T-helper 1 cell treated with Interleukin-12 subunit alpha and Interleukin-12 subunit beta and Interleukin-4 antibody, amounts not matched to agents 30 μg/mL and 1 μg/mL, for 36 hours (primary cell): ENCODE measurements around the gene COX19.
"Not testable (repeated sequence)": the region's sequence is repeated elsewhere in the genome, so short reads cannot be mapped to it uniquely, and the experiment has no call there.

Experiments
- H3K27ac Mint-ChIP-seq: one replicate; pipeline ENCODE4 v1.8.0; 2021; ENCODE audit warnings: mild to moderate bottlenecking, mixed read lengths
- H3K27me3 Mint-ChIP-seq: one replicate; pipeline ENCODE4 v1.8.0; 2021; ENCODE audit warnings: low read depth, mixed read lengths
- H3K36me3 Mint-ChIP-seq: one replicate; pipeline ENCODE4 v1.8.0; 2021; ENCODE audit warnings: low read depth, mixed read lengths
- H3K4me1 Mint-ChIP-seq: one replicate; pipeline ENCODE4 v1.8.0; 2021; ENCODE audit warnings: low read depth, mixed read lengths
- H3K4me3 Mint-ChIP-seq: one replicate; pipeline ENCODE4 v1.8.0; 2021; ENCODE audit warnings: mild to moderate bottlenecking, moderate library complexity, mixed read lengths
- H3K9me3 Mint-ChIP-seq: one replicate; pipeline ENCODE4 v1.8.0; 2021; ENCODE audit warnings: mixed read lengths

COX19 gene

DNA sequence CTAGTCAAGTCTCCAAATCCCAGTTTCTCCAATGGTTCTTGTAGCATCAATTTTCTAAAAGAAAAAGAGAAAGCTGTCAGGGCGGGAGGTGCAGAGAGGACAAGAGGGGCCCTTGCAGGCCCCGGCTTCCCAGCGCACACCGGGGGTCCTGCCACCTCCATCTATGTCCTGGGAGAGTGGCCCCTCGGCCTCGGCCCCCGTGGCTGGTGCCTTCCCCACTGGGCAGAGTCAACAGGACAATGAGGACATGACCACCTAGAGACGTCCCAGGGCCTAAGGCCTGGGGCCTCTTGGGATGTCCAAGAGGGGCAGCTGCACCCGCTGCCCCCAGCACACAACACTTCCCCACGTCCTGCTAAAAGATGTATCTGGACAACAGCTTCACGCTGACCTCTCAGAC is 5.9 kb downstream of the COX19 start:
- no peak overlapping the region for H3K4me3 Mint-ChIP-seq
- no peaks in the 10 kb centered on the region for H3K9me3 Mint-ChIP-seq
- H3K27me3 Mint-ChIP-seq: no peaks in the 10 kb centered on the region
- H3K4me1 Mint-ChIP-seq: peaks cover 20% of the 10 kb centered on the region
- H3K36me3 Mint-ChIP-seq: peaks cover 31% of the 10 kb centered on the region
- no peak overlapping the region for H3K27ac Mint-ChIP-seq

DNA sequence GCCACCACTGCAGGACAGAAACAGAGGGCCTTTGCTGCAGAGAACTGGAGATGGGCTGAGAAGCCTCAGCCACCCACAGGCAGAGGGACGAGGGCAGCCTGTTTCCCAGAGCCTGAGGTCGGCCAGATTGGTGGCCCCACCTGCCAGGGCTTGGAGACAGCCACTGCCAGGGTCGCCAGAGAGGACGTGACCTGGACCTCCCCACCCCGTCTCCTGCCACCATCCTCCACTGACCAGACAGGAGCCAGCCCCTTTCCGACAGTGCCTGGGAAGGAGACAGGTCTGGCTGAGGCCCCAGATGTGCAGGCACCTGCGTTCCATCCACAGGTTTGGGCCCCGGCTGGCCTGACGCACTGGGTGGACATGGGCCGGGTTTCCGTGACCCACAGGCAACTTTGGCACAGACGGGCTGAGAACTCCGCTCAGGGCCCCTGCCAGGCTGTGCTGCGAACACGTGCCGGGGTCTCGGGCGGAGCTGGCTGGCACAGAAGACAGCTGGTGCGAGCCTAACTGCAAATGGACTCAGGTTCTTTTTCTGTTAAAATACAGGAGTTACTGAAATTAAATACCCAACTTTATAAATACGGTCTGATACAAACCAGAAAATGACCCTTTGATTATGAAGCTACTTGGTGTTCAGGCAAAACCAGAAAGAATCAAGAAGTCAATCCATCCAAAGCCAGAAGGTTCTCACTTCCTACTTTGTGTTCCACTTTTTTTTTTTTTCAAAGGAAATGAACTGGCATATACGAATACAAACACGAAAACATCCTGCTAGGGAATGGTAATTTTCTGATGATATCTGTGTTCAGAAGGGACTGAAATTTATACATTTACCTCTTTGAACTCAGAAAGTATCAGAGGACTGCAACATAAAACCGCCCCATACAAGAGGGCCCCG is 6.9 kb downstream of the COX19 start:
- Mint-ChIP-seq H3K4me1 (peaks cover 17% of the 10 kb centered on the region), H3K27ac (no peak overlapping the region), H3K9me3 (no peaks in the 10 kb centered on the region), H3K27me3 (peaks cover 3% of the 10 kb centered on the region), H3K36me3 (peaks cover 31% of the 10 kb centered on the region), H3K4me3 (no peak overlapping the region)

DNA sequence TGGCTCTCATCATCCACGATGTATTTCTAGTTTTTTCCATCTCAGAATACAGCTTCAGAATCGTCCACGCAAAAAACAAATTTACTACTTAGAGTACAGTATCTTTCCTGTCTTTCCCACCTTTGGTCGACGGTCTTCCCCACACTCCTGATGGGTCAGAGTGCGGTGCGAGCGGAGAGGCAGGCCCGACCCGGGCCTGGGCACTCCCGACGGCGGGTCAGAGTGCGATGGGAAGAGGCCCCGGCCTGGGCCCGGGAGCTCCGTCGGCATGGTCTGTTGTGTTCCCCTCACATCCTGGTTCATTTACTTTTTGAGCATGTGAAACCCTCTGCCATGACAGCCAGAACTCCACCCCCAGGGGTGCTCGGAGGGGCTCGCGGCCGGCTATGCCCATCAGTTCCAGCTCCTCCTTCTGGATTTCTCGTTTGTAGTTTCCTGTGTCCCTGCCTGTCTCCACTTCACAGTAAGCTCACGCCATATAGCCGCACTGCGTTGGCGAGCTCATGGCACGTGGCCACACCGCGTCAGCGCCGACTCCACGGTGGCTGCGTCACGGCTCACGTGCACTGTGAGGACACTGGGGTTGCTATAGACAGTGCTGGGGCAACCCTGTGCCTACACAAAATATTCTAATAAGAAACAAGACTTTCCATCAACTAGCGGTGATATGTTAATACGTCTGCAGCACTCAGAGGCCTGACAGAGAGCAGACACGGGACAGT is 7.8 kb downstream of the COX19 start:
- Mint-ChIP-seq H3K4me1 (peaks cover 12% of the 10 kb centered on the region), H3K36me3 (peaks cover 28% of the 10 kb centered on the region), H3K27ac (no peak overlapping the region), H3K27me3 (peaks cover 4% of the 10 kb centered on the region), H3K4me3 (no peak overlapping the region), H3K9me3 (no peaks in the 10 kb centered on the region)

DNA sequence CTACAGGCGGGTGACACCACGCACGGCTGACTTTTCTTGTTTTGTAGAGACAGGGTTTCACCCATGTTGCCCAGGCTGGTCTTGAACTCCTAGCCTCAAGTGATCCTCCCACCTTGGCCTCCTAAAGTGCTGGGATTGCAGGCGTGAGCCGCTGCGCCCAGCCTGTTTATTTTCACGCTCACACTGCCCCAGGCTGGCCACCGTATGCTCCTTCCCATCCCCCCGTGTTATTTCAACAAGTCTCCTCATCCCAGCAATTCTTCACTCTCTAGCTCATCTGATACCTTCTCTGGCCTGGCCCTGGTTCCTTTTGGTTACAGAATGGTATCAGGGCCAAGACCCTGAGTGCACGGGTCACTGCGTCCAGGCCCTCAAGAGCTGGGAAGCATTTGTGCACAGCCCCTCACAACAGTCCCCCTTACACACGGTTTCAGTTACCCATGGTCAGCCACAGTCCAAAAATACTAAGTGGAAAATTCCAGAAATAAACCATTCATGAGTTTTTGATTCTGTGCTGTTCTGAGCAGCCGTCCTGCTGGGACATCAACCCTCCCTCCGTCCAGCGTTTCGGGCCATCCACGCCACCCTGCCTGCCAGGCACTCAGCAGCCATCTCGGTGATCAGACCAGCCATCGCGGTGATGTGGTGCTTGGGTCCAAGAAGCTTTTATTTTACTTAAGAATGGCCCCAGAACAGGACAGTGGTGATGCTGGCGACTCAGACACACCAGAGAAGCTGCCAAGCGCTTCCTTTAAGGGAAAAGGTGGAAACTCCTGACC is 8.9 kb downstream of the COX19 start:
- no peak overlapping the region for H3K27ac Mint-ChIP-seq
- H3K4me3 Mint-ChIP-seq: no peak overlapping the region
- H3K27me3 Mint-ChIP-seq: peaks cover 4% of the 10 kb centered on the region
- H3K9me3 Mint-ChIP-seq: no peaks in the 10 kb centered on the region
- H3K4me1 Mint-ChIP-seq: peaks cover 7% of the 10 kb centered on the region
- H3K36me3 Mint-ChIP-seq: peaks cover 21% of the 10 kb centered on the region

DNA sequence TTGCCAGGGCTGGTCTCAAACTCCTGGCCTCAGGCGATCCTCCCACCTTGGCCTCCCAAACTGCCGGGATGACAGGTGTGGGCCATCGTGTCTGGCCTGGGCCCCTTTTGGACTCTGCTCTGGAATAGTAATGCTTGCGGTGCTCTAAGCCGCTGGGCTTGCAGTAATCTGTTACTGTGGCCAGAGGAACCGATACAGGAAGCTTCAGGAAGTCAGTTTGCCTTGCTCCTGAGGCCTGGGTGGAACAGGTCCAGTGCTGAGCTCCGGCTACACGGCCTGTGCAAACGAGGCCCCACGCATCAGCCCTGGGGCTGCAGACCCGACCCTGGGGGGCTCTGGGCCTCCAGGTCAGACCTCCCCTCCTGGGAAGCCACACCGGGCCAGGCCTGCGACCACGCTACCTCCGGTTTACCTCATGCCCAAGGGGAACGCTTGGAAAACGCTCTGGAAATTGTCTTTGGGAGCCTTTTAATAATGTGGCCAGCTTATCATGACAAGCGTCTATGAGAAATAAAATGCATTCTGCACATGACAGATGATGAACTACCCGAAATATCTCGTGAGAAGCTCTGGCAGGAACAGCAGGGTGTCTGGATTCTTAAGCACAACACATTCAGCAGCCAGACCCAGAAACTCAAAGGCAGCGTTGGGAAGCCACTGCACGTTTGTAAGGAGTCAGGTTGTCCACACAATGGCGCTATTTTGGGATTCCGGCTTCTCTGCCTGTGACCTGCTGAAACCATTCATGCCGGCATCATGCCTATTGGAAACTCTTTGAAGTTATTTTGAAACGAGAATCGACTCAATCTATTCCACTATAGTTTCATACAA is 10.7 kb downstream of the COX19 start:
- no peak overlapping the region for H3K27ac Mint-ChIP-seq
- H3K9me3 Mint-ChIP-seq: no peaks in the 10 kb centered on the region
- H3K27me3 Mint-ChIP-seq: peaks cover 4% of the 10 kb centered on the region
- peaks cover 16% of the 10 kb centered on the region for H3K36me3 Mint-ChIP-seq
- no peak overlapping the region for H3K4me3 Mint-ChIP-seq
- H3K4me1 Mint-ChIP-seq: peaks cover 3% of the 10 kb centered on the region

DNA sequence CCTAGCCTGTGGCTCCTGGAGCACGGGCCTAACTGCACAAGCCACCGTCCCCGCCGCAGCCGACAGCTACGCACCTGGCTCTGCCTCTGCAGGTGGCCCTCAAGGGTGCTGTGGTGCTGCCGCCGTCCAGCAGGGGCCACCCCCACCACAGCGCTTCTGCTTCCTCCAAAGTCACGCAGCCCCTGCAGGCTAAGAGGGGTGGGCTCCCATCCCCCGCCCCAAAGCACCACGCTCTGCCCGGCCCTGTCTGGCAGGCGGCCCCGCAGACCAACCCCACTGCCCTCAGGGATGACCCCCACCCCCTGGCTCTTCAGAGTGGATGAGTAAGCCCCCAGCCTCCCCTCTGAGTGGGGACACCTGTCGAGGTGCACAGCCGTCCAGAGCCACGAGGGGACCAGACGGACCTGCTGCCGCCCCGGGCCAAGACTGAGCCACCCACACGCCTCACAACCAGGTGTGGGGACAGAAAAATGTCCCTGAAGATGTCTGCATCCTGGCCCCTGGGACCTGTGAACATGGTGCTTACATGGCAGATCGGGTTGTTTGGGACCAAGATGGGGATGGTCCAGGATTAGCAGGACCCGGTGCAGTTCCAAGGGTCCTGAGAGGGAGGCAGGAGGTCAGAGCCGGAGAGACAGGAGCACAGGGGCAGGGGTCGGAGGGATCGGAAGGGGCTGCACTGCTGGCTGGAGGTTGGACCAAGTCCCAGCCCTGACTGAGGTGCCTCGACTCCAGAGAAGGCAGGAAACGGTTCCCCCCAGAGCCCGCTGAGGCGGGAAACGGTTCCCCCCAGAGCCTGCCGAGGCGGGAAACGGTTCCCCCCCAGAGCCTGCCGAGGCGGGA is 11.9 kb downstream of the COX19 start:
- Mint-ChIP-seq H3K36me3 (peaks cover 16% of the 10 kb centered on the region), H3K27me3 (peaks cover 4% of the 10 kb centered on the region), H3K4me1 (peaks cover 3% of the 10 kb centered on the region), H3K9me3 (no peaks in the 10 kb centered on the region), H3K4me3 (no peak overlapping the region), H3K27ac (no peak overlapping the region)

DNA sequence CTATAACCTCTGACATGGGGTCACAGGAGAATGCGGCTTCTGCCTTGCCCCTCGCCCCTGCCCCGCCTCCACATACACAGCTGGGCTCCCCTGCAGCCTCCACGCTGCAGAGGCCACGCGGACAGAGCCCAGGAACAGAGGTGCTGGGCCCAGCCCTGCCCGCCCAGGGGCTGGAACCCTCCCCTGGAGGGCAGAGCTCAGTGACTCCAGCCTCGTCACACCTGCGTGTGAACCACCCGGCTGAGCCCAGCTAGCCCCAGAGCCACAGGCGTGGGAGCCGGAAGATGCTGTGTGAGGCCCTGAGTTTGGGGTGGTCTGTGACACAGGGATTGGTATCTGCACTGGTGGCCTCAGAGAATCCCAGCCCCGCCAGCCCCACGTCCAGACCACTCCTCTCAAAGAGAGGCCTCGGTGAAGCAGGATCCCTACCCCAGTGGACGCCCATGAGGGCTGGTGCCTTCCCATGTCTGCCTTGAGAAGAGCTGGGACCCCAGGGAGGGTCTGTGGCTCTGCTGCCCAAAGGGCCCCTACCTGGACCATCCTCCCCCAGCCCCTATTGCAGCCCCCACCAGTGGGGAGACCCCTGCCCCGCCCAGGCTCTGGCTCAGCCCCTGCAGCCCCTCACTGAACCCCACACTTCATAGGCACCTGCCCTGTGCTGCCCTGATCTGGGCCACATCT is 12.8 kb downstream of the COX19 start:
- Mint-ChIP-seq H3K27me3 (peaks cover 4% of the 10 kb centered on the region), H3K4me3 (no peak overlapping the region), H3K36me3 (peaks cover 11% of the 10 kb centered on the region), H3K4me1 (peaks cover 3% of the 10 kb centered on the region), H3K27ac (no peak overlapping the region), H3K9me3 (no peaks in the 10 kb centered on the region)

DNA sequence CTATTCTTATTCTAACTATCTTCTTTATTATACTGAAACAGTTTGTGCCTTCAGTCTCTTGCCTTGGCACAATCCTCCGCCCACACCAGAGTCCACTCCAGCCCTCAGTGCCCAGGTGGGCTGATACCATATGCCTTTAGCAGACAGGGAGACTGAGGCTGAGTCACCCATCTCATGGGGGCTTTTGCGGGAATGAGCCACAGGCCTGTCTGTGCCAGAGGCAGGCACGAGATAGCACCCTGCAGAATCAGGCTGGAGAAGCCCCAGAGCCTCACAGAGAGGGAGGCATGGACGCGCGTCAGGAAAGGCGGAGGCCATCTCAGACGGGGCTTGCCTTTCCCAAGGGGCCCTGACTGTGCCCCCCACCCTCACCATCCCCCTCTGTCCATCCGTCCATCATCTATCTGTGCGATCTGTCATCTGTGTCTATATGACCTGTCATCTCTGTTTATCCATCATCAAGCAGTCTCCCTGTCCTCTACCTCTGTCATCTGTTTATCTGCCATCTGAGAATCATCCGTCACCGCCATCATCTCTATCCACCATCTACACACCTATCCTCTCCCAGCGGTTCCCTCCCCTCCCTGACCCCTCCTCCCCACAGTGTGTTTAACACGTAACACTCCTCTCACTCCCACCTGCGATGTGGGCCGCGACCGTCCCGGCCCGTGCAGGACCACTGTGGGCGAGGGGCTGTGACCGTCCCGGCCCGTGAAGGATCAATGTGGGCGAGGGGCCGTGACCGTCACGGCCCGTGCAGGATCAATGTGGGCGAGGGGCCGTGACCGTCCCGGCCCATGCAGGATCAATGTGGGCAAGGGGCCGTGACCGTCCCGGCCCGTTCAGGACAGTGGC is 13.6 kb downstream of the COX19 start:
- peaks cover 4% of the 10 kb centered on the region for H3K27me3 Mint-ChIP-seq
- H3K36me3 Mint-ChIP-seq: peaks cover 5% of the 10 kb centered on the region
- no peaks in the 10 kb centered on the region for H3K9me3 Mint-ChIP-seq
- H3K4me1 Mint-ChIP-seq: peaks cover 3% of the 10 kb centered on the region
- no peak overlapping the region for H3K27ac Mint-ChIP-seq
- no peak overlapping the region for H3K4me3 Mint-ChIP-seq

DNA sequence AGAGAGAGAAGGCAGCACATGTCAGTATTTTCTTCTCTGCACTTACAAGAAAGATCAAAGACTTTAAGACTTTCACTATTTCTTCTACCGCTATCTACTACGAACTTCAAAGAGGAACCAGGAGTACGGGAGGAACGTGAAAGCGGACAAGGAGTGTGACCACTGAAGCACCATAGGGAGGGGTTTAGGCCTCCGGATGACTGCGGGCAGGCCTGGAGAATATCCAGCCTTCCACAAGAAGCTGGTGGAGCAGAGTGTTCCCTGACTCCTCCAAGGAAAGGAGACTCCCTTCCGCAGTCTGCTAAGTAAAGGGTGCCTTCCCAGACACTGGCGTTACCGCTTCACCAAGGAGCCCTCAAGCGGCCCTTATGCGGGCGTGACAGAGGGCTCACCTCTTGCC is 14.4 kb downstream of the COX19 start:
- H3K9me3 Mint-ChIP-seq, H3K27me3 Mint-ChIP-seq, H3K4me3 Mint-ChIP-seq, H3K36me3 Mint-ChIP-seq, H3K27ac Mint-ChIP-seq, H3K4me1 Mint-ChIP-seq: not testable (repeated sequence)

DNA sequence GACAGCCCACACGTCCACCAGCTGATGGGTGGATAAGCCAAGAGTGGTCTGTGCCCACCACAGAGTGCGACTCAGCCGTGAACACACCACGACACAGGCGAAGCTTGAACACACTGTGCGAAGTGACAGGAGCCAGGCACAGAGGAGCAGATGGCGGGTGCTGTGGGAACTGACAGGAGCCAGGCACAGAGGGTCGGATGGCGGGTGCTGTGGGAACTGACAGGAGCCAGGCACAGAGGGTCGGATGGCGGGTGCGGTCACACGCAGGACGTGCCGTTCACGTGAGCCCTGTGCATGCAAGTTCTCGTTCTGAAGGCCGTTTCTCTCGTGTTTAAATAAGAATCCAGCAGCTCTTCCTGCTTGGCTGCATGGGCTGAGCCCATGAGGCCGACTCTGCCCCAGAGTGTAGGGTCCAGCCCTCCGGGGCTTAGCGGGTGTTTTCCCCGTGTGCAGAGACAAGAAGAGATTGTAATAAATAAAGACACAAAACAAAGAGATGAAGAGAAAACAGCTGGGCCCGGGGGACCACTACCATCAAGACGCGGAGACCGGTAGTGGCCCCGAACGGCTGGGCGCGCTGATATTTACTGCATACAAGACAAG is 15.0 kb downstream of the COX19 start:
- Mint-ChIP-seq H3K27me3 (peaks cover 9% of the 10 kb centered on the region), H3K36me3 (no peaks in the 10 kb centered on the region)

DNA sequence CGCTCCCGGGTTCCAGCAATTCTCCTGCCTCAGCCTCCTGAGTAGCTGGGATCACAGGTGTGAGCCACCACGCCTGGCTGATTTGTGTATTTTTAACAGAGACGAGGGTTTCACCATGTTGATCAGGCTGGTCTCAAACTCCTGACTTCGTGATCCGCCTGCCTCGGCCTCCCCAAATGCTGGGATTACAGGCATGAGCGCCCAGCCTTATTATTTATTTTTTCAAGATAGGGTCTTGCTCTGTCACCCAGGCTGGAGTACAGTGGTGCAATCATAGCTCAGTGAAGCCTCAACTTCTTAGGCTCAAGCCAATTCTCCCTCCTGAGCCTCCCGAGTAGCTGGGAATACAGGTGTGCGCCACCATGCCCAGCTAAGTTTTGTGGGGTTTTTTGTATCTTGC is 15.6 kb downstream of the COX19 start:
- peaks cover 13% of the 10 kb centered on the region for H3K27me3 Mint-ChIP-seq
- not testable (repeated sequence) for H3K27ac Mint-ChIP-seq, H3K4me1 Mint-ChIP-seq, H3K9me3 Mint-ChIP-seq, H3K4me3 Mint-ChIP-seq, H3K36me3 Mint-ChIP-seq

More for the DNA sequence above, 15.0 kb downstream of the COX19 start:
- H3K27ac Mint-ChIP-seq: no peak overlapping the region
- H3K4me3 Mint-ChIP-seq: no peak overlapping the region
- H3K4me1 Mint-ChIP-seq: peaks cover under 1% of the 10 kb centered on the region
- no peaks in the 10 kb centered on the region for H3K9me3 Mint-ChIP-seq

DNA sequence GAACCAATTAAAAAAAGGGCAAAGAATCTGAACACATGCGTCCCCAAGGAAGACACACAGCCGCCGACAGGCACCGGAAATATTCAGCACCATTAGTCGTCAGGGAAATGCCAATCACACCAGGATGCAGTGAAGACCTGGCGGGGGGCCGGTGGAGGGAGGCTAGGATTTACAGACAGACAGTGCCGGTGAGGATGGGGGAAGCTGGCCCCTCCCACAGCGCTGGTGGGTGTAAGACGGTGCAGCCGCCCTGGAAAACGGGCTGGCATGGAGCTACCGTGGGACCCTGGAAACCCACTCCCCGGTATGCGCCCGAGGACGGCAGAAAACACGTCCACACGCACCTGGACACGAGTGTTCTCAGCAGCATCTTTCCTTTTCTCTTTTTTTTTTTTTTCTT is 16.1 kb downstream of the COX19 start:
- Mint-ChIP-seq H3K27ac (no peak overlapping the region), H3K36me3 (no peaks in the 10 kb centered on the region), H3K9me3 (no peaks in the 10 kb centered on the region), H3K27me3 (peaks cover 13% of the 10 kb centered on the region), H3K4me1 (peaks cover 3% of the 10 kb centered on the region), H3K4me3 (no peak overlapping the region)
